Upper lobe of right lung (tissue), 1 donor: ENCODE data around the gene ATXN7. TPM values are rescaled to one million over a fixed set of nuclear protein-coding genes. Genes with fewer than 3 reads are reported as not detected.

Source experiments
- ATAC-seq: fragments of 200-7000 bp; cut with Tn5 transposase; one replicate; pipeline ENCODE4 v1.9.1; 2020; ENCODE audit warnings: mild to moderate bottlenecking, moderate library complexity
- DNase-seq: peaks from one replicate; pipeline ENCODE4 v3.0.0-alpha.2; 2020
- H3K27ac ChIP-seq: fragments of 200-600 bp; one replicate; pipeline ENCODE4 v1.8.0; 2022
- H3K27me3 ChIP-seq: fragments of 200-600 bp; one replicate; pipeline ENCODE4 v1.8.0; 2022; ENCODE audit warnings: mild to moderate bottlenecking
- H3K36me3 ChIP-seq: fragments of 200-600 bp; one replicate; pipeline ENCODE4 v1.8.0; 2022
- H3K4me1 ChIP-seq: fragments of 200-600 bp; one replicate; pipeline ENCODE4 v1.8.0; 2022
- H3K4me3 ChIP-seq: fragments of 200-600 bp; one replicate; pipeline ENCODE4 v1.8.0; 2022; ENCODE audit warnings: mild to moderate bottlenecking
- H3K9me3 ChIP-seq: fragments of 200-600 bp; one replicate; pipeline ENCODE4 v1.8.0; 2022
- intact Hi-C: fragments of 100-400 bp; cut with DNase I; formaldehyde crosslinking; loops from one replicate; pipeline ENCODE4 v1.11.0; 2022
- total RNA-seq: library from RNA; stranded (reverse); fragmentation: NEBNext Ultra II Directional; extraction: Animal tissue kit (Norgen Biotek cat#: 25700); gene quantifications from one replicate; pipeline ENCODE4 v1.2.1, GENCODE V29; 2021
- TF ChIP-seq, protein P1 (sequence below): fragments of 200-600 bp; IDR thresholded peaks from one replicate; pipeline ENCODE4 v1.8.0; 2022; ENCODE audit warnings: antibody characterized with exemption
- donor health status: DM: no; HTN: yes; CAD: no; lungs with severe emphysema.

ATXN7 gene
- total RNA-seq, 1 donor from 2014 or later = 35.5 TPM

DNA sequence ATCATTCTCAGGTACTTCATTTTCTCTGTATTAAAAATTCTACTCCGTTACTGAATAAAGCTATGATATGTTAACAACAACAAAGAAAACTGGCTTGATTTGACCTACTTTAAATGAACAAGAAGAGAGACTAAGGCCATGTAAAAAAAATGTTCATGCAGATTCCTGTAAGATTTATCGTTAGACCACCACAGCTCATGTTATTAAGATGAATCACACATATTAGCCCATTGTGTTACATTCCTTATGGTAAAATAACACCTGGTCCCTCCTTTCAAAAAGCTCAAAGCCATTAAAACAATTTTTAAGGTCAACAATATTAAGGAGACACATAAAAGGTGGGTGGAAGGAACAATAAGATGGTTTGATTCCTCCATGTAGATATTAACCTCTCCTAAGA, 6.4 kb upstream of the ATXN7 start:
- intact Hi-C loops = no loop called here
- no peak for ATAC-seq
- TF ChIP-seq, protein P1, sequence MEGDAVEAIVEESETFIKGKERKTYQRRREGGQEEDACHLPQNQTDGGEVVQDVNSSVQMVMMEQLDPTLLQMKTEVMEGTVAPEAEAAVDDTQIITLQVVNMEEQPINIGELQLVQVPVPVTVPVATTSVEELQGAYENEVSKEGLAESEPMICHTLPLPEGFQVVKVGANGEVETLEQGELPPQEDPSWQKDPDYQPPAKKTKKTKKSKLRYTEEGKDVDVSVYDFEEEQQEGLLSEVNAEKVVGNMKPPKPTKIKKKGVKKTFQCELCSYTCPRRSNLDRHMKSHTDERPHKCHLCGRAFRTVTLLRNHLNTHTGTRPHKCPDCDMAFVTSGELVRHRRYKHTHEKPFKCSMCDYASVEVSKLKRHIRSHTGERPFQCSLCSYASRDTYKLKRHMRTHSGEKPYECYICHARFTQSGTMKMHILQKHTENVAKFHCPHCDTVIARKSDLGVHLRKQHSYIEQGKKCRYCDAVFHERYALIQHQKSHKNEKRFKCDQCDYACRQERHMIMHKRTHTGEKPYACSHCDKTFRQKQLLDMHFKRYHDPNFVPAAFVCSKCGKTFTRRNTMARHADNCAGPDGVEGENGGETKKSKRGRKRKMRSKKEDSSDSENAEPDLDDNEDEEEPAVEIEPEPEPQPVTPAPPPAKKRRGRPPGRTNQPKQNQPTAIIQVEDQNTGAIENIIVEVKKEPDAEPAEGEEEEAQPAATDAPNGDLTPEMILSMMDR = no peak
- Histone ChIP-seq H3K9me3 (no peaks in the 10 kb centered on the region), H3K4me3 (no peak overlapping the region), H3K4me1 (peaks cover 6% of the 10 kb centered on the region), H3K27me3 (no peaks in the 10 kb centered on the region), H3K27ac (no peak overlapping the region), H3K36me3 (no peaks in the 10 kb centered on the region)
- DNase-seq = no peak

DNA sequence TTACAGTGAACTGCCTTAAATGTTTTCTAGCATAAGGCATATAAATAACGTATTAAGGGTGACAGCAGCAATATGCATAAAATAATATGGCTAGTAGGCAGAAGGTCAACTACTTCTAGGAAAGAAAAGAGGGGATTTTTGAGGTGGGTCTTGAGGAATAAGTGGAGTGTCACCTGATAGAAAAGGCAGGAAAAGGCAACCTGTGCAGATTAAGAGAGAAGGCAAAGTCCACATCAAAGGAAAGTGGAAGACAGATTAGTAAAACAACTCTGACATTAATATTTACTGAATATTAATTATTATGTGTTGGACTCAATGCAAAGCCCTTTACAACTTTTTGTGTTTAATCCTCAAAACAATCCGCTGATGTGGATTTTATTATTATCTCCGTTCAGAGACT, 2.9 kb upstream of the ATXN7 start:
- TF ChIP-seq, protein P1 = no peak
- intact Hi-C loops = no loop called here
- no peaks in the 10 kb centered on the region for H3K36me3 ChIP-seq
- H3K27me3 ChIP-seq = no peaks in the 10 kb centered on the region
- peaks cover 12% of the 10 kb centered on the region for H3K4me1 ChIP-seq
- ATAC-seq = no peak
- DNase-seq = no peak
- H3K4me3 ChIP-seq = no peak overlapping the region
- no peaks in the 10 kb centered on the region for H3K9me3 ChIP-seq
- H3K27ac ChIP-seq = no peak overlapping the region

DNA sequence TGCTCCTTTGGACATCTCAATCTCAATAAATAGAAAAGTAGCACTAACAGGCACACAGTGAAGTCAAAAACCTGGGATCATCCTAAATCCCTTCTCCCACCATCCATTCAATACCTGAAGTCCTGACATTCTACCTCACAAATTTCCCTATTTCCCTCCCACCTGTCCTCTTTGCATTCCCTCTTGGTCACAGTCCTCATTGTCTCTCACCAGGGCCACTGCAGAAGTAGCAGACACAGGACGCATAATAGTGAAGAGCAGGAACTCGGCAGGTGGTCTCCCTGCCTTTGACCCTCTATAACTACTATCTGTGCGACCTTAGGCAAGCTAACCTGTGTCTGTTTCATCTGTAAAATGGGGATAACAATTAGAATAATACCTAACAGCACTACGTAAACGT, 2.4 kb upstream of the ATXN7 start:
- H3K9me3 ChIP-seq = no peaks in the 10 kb centered on the region
- TF ChIP-seq, protein P1 = no peak
- no peaks in the 10 kb centered on the region for H3K36me3 ChIP-seq
- no peak overlapping the region for H3K4me3 ChIP-seq
- peaks cover 12% of the 10 kb centered on the region for H3K4me1 ChIP-seq
- no peak for ATAC-seq
- no peaks in the 10 kb centered on the region for H3K27me3 ChIP-seq
- H3K27ac ChIP-seq = no peak overlapping the region
- intact Hi-C loops = no loop called here
- no peak for DNase-seq

DNA sequence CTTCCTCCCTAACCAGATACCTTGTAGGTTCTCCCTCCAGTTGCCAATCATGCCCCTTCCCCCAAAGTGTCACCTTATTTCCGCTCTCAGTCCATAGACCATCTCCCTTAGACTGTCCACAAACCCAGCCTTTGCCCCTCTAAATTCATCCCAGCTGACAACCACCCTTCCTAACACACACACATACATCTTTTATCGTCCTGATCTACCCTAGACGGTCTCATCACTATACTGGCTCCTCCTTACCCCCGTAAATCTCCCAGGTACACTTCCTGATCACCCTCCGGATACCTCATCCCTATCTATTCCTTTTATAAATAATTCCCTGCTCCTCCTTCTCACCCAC, 890 bp upstream of the ATXN7 start:
- Histone ChIP-seq H3K4me3 (peak overlapping the region; percentile 86), H3K27me3 (no peaks in the 10 kb centered on the region), H3K36me3 (no peaks in the 10 kb centered on the region), H3K4me1 (peaks cover 12% of the 10 kb centered on the region), H3K27ac (peak overlapping the region; percentile 94), H3K9me3 (no peaks in the 10 kb centered on the region)
- TF ChIP-seq, protein P1 = no peak
- DNase-seq (no peak), ATAC-seq (no peak)
- intact Hi-C loops = no loop called here

DNA sequence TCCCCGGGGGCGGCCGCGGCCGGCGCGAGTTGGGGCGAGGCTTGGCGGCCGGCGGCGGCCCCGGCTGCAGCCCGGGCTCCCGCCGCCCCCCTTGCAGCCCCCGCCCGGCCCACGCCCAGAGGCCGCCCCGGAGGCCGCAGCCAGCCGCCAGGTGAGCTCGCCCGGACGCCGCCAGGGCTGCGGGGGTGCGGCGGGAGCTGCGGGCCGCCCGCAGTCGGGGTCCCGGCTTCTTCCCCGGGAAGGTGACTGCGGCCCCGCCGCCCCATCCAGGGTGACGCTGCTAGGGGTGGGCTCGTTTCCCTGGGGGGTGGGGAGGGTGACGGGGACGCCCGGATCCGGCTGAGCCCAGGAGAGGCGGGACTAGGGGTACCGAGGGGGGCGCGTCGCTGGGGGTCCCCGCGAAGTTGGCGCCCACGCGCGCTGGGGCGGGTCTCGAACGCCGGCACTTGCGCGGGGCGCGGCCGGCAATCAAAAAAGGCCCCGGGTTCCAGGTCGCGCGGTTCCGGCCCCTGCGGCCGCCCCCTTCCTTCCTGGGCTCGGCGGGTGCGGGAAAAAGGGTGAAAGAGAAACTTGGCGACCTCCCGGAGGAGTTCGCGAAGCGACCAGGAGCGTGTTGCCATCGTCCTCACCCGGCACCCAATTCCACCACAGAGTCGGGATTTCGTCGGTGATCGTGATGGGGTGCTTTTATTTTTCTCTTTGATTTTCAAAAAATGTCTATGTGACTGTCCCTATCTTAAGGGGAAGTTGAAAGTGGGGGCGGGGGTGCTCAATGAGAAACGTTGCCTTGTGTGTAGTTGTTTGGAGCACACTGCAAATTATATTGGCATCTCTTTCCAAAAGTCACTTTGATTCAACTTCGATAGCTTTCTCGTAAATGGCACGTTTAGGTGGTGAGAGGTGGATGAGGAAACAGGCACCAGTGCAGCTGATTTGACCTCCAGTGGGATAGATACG, 619 bp downstream of the ATXN7 start:
- intact Hi-C loops = no loop called here
- ATAC-seq = peak; percentile 79
- peak overlapping the region; percentile 88 for H3K4me3 ChIP-seq
- no peaks in the 10 kb centered on the region for H3K9me3 ChIP-seq
- DNase-seq = peak; percentile 77
- no peaks in the 10 kb centered on the region for H3K27me3 ChIP-seq
- peak overlapping the region; percentile 92 for H3K27ac ChIP-seq
- peaks cover 12% of the 10 kb centered on the region for H3K4me1 ChIP-seq
- TF ChIP-seq, protein P1 = no peak
- H3K36me3 ChIP-seq = no peaks in the 10 kb centered on the region
